Right kidney (tissue), 1 donor: ENCODE data around the gene VCL.
"Not testable (repeated sequence)": the region's sequence is repeated elsewhere in the genome, so short reads cannot be mapped to it uniquely, and the experiment has no call there.

ENCODE experiments used
- DNase-seq: peaks from one replicate; pipeline ENCODE4 v3.0.0-alpha.2; 2016

The VCL gene

DNA sequence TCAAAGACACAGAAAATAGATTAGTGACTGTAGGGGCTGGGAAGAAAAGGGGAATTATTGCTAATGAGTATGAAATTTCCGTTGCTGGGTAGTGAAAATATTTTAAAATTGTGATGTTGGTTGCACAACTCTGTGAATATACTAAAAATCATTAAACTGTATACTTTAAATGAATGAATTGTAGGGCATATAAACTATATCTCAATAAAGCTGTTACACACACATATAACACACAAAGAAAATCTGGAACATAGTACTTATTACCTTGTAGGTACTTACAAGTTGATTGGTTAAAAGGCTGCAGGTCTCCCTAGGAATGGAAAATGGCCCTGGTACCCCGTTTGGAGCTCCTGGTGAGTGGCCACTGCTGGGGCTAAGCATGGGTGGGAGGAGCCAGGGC lies 27.1 kb upstream of the VCL start:
- no peak for DNase-seq

DNA sequence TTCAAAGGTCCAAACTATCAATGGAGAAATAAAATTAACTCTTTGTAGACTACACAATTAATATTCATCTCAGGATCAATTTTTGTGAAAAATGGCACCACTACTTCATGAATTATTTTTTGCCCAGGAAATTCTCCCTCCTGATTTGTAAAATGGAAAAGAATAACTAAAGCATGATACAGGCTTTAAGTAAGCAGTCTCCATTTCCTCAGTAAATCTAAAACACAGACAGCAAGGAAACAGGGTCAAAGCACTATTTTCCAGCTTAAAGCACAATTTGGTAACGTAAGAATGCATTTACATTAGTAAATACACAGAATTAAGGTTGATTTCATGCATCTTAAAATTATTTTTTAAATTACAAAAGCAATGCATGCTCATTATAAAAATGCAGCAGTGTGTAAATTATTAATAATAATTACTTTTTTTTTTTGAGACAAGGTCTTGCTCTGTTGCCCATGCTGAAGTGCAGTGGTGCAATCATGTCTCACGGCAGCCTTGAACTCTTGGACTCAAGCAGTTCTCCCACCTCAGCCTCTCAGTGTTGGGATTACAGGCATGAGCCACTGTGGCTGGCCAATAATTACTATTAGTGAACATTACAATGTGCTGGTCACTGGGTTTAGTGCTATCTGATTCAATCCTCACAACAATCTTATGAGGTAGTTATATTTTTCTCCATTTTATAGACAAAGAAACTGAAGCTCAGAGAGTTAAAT lies 26.1 kb upstream of the VCL start:
- DNase-seq = no peak

DNA sequence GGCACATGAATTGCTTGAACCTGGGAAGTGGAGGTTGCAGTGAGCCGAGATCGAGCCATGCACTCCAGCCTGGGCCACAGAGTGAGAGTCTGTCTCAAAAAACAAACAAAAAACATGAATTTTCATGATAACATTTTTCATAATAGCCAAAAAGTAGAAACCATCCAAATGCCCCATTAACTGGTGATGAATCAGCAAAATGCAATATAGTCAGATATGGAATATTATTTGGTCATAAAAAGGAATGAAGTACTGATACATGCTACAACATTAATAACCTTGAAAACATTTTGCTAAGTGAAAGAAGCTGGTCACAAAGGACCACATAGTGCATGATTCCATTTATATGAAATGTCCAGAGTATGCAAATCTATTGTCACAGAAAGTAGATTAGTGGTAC lies 24.5 kb upstream of the VCL start:
- DNase-seq = no peak

DNA sequence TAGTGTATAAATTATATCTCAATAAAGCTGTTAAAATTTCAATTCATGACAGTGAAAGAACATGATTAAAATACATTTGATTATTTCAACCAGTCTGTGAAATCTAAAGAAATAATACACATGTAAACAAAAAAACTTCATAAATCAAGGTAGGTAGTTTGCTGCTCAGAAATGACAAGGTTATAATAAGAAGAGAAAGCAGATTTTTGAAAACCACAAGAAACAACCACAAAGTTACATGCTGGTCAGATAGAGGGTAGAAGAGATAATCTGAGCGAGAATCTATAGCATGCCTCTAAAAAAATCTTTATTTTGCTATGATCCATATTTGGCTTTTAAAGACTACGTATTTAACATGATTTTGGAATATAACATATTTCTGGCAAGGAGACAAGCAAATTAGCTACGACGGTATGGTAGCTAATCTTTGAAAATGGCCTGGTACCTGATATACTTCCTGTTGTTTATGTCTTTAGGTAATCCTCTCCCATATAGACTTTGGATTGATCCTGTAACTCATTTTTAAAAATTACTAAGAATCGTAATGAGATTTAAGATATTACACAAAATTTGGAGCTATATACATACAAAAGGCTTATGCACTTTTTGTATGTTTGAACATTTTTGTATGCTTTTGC lies 23.5 kb upstream of the VCL start:
- no peak for DNase-seq

DNA sequence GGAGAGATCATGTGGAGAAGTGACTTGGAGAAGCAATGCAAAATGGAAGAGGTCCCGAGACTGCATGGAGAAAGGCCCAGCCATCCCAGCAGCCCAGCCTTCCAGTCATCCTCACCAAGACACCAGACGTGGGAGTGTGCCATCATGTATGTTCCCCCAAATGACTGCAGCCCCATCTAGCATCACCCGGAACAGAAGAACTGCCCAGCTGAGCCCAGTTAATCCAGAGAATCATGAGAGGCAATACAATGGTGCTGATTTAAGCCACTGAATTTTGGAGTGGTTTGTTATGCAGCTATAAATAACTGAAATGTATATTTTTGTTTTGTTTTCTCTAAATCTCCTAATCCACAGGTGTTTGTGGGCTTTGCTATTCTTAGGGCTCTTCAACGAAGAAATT lies 22.5 kb upstream of the VCL start:
- no peak for DNase-seq

DNA sequence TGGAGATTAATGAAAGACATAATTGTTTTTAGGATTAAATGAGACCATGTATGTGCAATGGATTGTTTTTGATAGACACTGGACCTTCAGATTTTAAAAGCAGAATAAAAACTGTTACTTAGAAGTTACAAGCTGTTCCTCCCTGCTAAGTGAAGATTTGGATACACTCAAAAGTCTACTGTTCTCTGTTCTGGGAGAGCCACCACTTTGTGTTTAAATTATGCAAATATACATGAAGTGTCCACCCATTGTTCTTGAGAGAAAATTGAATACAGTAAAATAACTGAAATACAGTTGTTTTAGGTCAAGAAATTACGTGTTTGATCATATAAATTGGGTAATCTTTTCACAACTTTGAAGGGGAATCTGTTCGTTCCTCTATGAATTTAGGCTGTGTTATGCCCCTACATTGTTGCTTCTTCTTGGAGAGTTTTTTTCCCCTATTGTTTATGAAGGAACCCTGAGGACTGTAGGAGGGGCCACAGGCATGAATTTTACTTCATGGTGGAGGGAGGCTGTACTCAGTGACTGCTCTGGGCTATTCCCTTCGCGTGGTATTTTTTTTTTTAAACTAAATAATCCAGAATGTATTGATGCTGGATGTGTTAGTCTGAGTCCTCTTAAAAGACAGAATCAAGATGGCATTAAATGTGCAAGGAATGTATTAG lies 18.6 kb upstream of the VCL start:
- DNase-seq = no peak

DNA sequence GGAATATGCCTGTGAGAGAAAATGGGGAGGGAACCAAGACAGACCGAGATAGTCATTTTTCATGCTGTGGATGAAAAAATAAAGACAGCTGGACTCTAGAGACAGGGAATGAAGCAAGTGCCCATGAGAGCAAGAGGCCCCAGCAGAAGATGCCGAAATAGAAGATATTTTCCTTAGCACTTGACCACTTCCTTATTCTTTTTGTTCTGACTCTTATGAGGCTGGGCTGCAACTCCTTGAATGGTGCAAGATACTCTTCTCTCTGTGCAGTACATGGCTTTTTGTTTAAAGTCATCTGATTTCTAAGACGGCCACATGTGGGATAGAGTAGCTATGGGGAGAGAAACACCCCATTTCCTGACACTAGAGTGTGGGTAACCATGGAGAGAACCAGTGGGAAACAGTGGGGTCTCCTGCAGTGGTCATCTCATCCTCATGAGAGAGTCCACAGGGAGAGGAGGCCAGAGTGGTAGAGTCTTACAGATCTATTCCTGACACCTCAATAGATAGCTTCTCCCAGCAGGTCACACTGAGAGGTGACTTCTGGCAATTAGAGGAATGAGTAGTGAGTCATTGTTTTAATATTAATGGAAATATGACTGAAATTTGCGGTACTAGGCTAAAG lies 18.0 kb upstream of the VCL start:
- DNase-seq = no peak

DNA sequence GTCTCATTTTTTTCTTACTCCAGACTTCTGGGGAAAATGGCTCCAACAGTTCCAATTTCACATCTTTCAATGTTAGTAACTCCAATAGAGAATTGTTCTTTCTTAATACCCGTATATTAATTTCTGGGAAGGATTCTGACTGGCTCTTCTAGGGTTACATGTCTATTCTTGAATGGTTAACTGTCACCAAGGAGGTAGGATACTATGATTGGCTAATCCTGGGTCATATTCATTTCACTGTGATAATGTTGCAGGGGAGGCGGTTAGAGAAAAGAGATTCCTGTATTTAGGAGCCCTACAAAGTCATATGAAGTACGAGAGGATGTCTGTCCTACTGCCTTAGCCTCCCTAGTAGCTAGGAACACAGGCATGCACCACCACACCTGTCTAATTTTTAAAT lies 16.1 kb upstream of the VCL start:
- DNase-seq = no peak

DNA sequence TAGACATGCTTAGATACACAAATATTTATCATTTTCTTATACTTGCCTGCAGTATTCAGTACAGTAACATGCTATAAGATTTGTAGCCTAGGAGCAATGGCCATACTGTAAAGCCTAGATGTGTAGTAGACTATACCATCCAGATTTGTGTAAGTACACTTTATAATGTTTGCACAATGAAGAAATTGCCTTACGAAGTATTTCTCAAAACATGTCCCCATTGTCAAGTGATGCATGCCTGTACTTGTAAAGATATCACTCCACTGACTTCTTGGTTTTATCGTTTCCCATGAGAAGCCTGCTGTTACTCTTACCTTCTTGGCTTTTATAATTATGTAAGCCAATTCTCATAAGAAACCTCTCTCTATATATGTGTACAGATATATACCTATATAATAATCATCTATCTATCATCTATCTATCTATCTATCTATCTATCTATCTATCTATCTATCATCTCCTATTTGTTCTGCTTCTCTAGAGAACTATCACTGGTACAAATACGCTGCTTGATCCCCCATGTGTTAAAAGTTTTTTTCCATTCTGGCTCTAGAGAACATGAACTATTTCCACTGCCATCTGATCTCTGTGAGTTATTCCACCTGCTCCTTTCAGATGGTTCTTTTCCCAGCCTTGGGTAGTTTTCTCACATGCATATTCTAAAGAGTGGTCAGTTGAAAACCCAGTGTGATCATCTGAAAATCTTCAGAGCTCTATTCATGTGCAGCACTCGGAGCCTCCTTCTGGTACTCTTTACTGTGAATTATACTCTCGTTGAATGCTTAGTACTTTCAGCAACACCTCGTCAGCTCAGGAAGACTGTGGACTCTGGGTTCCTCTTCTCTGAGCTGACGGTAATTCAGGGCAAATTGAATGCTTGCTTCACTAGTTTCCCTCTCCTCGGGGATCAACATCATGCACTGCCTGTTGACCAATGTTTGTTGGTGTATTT lies 14.5 kb upstream of the VCL start:
- DNase-seq = peak; percentile 18

DNA sequence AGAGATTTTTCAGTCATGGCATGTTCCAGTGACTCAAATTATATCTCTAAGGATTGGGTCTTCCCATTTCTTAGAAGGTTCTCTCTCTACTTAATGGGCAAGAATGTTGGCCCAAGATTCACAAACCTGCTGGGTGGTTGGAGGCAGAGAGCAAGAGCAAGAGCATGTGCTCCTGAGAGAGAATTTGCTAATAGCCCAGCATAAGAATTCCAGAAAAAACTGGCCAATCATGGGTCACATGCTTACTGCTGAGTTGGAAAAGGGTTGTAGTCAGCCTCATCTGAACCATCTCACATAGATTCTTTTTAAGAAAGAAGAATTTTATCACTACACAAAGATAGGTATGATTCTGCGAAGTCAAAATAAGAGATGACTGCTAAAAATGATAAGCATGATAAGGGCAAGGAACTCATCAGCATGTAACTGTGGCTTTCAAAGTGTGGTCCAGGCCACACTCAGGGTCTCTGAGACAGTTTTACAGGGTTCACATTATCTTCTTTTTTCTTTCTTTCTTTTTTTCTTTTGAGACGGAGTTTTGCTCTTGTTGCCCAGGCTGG lies 8.2 kb upstream of the VCL start:
- no peak for DNase-seq

DNA sequence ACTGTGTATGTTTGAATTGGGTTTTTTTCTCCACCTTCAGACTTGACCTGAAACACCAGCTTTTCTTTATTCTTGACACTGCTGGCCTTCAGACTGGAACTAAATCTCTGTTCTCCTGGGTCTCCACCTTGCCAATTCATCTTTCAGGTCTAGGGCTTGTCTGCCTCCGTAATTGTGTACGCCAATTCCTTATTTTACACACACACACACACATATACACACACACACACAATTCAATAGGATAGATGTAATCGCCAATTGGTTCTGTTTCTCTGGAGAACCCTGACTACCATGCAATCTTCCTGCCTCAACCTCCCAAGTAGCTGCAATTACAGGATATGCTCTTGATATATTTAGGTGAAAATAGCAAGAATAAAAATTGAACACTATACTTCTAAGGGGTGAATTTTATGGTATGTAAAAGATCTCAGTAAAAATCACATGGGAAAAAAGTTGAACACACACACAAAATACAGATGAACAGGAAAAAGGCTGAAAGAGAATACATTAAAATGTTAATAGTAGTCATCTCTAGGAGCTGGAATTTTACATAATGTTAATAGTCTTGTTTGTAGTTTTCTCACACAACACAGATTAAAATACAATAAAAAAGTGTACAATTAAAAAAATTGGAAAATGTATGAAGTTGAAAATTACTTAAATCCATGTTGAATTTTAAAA lies 6.6 kb upstream of the VCL start:
- no peak for DNase-seq

DNA sequence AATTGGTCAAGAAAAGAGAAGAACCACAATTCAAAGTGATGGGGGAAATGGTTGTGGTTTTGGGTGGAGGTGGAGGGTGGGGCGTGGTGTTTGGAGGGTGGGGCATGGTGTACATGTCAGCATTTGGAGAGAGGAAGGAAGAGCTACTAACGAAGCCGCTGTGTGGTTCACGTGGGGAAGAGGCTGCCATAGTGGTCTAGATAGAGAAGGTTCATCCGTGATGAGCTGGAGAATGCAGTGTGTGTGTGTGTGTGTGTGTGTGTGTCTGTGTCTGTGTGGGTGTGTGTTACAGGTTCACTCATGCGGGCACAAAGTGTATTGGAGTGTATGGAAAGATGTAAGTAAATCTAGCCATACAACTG lies 6.1 kb upstream of the VCL start:
- no peak for DNase-seq

DNA sequence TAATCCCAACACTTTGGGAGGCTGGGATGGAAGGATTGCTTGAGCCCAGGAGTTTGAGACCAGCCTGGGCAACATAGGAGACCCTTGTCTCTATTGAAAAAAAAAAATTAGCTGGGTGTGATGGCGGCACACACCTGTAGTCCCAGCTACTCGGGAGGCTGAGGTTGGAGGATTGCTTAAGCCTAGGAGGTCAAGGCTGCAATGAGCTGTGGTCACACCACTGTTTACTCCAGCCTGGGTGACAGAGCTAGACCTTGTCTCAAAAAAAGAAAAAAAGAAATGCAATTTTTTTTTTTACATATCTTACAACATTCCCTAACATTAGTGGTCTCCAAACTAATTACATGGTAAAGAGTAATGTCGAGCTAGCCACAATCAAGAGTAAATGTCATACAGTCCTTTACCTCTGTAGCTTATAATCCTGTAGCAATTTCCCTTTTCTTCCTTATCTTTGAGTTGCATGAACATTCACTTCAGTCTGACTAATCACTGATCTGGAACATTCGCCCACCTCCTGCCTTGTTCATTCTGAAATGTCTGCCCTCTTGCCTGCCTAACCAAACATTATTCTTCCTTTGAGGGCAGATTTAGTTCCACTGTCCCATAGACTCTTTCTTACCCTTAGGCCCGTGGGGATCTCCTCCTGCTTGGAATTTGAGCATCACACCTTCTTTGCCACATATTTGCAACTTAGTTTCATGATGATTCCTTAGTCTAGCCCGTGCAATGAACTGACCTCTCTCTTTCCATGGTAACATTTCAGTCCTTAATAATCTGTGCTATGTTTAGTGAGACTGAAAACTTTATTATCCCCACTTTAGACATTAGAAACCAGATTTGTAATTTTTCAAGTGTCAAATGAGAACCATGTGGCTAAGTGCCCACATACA lies 4.8 kb upstream of the VCL start:
- DNase-seq = no peak

DNA sequence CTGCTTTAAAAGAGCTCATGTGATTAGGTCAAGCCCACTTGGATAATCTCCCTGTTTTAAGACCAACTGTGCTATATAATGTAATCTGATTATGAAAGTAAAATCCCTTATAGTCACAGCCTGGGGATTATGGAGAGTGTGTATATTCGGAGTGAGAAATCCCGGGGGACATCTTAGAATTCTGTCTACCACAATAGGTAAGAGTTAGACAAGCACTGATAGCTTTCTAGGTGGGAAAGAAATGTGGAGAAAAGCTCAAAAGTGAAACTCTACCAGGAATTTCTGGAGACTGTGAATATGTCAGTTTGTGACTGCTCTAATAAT lies 2.9 kb upstream of the VCL start:
- DNase-seq = no peak

DNA sequence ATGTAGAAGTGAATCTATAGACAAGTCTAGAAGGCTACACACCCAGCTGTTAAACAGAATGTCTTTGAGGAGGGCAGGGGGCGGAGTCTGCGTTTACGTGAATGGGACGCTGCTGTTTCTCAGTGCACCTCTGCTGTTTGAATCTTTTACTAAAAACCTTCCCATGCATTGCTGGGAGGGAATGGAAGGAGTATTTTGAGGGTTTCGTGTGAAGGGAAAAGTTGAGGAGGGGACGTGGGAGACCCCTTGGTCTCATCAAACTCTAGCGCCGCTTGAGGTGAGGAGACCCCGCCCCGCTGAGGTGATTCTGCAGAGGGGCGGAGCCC lies 492 bp upstream of the VCL start:
- DNase-seq = peak; percentile 96

DNA sequence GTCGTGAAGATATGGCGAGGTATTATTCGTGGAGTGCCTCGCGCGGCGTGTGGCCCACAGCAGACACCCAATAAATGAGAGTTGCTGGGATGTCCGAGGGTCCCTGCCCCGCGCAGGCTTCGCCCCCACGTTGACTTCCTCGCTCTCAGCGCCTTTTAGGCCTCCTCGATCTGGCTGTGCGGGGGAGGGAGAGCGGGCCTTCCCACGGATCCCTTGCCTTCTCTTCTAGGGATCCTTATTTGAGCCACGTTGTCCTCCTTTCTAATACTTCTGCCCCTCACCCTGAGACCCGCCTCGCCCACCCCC lies 660 bp downstream of the VCL start:
- no peak for DNase-seq

DNA sequence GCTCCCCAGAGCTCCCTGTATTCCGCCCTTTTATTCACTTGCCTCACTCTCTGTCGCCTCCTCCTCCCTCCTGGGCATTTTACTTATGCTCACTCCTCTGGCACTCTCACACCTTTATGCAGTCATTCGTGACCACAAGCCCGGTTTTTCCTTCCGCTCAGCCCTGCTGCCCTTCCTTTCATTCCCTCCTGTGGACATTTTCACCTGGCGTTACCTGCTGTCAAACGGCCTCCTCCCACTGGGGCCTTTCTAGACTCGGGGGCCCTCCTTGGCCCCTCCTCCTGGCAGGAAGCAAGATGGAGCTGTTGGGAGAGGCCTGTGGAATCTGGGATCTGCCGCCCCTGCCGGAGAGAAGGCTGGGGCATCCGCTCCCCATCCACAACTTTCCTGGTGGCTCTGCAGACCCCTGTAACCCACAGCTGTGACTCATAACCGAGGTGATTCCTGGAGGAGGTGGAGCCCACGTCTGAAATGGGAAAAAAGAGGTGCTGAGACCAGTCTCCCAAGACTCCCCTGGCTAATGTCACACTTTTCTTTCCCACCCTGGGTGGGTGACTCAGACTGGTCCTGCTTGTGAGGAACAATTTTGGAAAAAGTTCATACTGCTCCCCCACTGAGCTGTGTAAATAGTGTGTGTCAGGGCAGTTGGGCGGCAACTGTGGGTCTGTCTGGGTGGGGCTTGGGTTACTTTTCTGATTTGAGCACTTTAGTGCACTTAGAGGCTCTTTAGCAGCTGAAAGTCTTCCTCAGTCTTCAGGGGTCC lies 1.2 kb downstream of the VCL start:
- DNase-seq = peak; percentile 82

DNA sequence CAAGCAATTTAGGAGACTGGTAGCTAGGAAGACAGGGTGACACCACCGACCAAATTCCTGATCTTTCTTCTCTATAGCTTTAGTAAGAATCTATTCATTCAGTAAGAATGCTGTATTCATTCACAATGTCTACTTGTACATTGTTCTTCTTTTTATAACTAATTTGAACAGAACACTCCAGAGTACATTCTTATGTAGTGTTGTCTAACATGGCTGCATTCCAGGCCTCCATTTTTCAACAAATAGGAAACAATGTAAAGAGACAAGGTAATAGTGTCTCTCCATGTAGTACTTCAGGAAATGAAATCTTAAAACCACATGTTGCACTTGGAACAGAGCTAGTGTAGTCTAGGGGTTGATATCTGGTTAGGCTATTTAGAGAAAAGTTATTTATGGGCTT lies 1.8 kb downstream of the VCL start:
- DNase-seq = no peak

DNA sequence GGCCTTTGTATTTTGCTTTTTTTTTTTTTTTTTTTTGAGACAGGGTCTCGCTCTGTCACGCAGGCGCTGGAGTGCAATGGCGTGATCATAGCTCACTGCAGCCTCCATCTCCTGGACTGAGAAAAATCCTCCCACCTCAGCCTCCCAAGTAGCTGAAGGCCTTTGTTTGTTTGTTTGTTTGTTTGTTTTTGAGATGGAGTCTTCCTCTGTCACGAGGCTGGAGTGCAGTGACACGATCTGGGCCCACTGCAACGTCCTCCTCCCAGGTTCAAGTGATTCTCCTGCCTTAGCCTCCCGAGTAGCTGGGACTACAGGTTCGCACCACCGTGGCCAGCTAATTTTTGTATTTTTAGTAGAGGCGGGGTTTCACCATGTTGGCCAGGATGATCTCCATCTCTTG lies 2.3 kb downstream of the VCL start:
- not testable (repeated sequence) for DNase-seq
